Measurements from ENCODE around the gene ZSWIM4. TPM values are rescaled to one million over a fixed set of nuclear protein-coding genes. Genes with fewer than 3 reads are reported as not detected.

ZSWIM4 gene
- total and polyA plus RNA-seq, 2 of the 13 experiments (the other 11 are each of a cell fraction or from before 2014, with no cell fraction given): 0.33 to 0.86 TPM

DNA sequence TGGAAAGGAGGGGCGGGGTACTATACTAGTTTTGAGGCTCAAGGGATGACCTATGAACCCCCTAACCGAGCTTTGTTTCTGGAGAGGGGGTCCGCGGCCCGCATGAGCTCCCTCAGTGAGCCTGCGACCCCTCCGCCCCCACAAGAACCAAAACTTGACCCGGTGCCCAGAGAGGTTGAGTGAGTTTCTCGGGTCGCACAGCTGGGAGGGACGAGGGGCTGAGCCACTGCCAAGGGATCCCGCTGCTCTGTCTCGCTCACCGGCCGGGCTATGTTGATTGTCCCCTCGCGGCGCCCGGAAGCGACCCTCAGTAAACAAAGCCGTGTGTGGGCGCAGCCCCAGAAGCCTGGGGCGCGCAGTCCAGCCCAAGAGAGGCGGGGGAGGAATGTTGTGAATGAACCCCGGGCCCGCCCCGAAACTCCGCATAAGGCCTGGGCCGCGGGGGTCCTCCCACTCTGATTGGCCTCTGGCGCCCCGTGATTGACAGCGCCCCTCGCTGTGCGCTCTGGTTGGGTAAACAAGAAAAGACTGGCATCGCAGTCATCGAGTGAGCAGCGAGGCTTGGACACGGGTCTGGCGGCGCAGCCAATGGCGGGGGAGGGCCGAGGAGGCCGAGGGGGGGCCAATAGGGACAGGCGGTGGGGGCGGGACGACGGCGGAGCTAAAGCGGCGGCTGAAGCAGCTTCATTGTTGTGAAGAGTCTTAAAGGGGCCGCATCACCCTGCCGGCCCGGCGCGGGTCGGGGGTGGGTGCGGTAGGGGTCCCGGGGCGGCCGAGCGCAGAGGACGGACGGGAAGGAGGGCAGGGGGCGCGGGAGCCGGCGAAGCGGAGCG, at the start of gene ZSWIM4 (continued):
- TF ChIP-seq, protein P1, sequence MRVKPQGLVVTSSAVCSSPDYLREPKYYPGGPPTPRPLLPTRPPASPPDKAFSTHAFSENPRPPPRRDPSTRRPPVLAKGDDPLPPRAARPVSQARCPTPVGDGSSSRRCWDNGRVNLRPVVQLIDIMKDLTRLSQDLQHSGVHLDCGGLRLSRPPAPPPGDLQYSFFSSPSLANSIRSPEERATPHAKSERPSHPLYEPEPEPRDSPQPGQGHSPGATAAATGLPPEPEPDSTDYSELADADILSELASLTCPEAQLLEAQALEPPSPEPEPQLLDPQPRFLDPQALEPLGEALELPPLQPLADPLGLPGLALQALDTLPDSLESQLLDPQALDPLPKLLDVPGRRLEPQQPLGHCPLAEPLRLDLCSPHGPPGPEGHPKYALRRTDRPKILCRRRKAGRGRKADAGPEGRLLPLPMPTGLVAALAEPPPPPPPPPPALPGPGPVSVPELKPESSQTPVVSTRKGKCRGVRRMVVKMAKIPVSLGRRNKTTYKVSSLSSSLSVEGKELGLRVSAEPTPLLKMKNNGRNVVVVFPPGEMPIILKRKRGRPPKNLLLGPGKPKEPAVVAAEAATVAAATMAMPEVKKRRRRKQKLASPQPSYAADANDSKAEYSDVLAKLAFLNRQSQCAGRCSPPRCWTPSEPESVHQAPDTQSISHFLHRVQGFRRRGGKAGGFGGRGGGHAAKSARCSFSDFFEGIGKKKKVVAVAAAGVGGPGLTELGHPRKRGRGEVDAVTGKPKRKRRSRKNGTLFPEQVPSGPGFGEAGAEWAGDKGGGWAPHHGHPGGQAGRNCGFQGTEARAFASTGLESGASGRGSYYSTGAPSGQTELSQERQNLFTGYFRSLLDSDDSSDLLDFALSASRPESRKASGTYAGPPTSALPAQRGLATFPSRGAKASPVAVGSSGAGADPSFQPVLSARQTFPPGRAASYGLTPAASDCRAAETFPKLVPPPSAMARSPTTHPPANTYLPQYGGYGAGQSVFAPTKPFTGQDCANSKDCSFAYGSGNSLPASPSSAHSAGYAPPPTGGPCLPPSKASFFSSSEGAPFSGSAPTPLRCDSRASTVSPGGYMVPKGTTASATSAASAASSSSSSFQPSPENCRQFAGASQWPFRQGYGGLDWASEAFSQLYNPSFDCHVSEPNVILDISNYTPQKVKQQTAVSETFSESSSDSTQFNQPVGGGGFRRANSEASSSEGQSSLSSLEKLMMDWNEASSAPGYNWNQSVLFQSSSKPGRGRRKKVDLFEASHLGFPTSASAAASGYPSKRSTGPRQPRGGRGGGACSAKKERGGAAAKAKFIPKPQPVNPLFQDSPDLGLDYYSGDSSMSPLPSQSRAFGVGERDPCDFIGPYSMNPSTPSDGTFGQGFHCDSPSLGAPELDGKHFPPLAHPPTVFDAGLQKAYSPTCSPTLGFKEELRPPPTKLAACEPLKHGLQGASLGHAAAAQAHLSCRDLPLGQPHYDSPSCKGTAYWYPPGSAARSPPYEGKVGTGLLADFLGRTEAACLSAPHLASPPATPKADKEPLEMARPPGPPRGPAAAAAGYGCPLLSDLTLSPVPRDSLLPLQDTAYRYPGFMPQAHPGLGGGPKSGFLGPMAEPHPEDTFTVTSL (CRISPR knock-in tag; IDR thresholded peaks at IDR 0.05; ENCODE audit: borderline replicate concordance): no peak
- TF ChIP-seq ZNF883 (CRISPR knock-in tag; IDR thresholded peaks at IDR 0.05; ENCODE audit: not compliant biosample characterization) (peak; percentile 29), NFRKB (IDR thresholded peaks at IDR 0.05) (no peak), ZC3H13 (CRISPR knock-in tag; IDR thresholded peaks at IDR 0.05) (no peak), ZNF781 (CRISPR knock-in tag; IDR thresholded peaks at IDR 0.05; ENCODE audit: borderline replicate concordance, not compliant biosample characterization) (peak; percentile 27), MAZ (IDR thresholded peaks at IDR 0.05; ENCODE audit: borderline replicate concordance, low read depth, low read length) (peak; percentile 86; the same call in 1 of the 2 replicates), MAZ (CRISPR knock-in tag; IDR thresholded peaks at IDR 0.05; ENCODE audit: low read depth) (peak; percentile 81), NPAS2 (CRISPR knock-in tag; IDR thresholded peaks at IDR 0.05; ENCODE audit: borderline replicate concordance) (no peak), SP1 (IDR thresholded peaks at IDR 0.05) (no peak), SP1 (CRISPR knock-in tag; IDR thresholded peaks at IDR 0.05) (no peak; the same call in 1 of the 2 replicates), NR2F6 (IDR thresholded peaks at IDR 0.05) (0 out of 2 replicates have a peak, but pooled peaks have one; percentile 13), NR2F6 (CRISPR knock-in tag; IDR thresholded peaks at IDR 0.05) (peak; percentile 9; the same call in 1 of the 2 replicates), ZNF382 (CRISPR knock-in tag; IDR thresholded peaks at IDR 0.05; ENCODE audit: borderline replicate concordance) (no peak), SP2 (CRISPR knock-in tag; IDR thresholded peaks at IDR 0.05) (peak; percentile 98)
- TF ChIP-seq, protein P2, sequence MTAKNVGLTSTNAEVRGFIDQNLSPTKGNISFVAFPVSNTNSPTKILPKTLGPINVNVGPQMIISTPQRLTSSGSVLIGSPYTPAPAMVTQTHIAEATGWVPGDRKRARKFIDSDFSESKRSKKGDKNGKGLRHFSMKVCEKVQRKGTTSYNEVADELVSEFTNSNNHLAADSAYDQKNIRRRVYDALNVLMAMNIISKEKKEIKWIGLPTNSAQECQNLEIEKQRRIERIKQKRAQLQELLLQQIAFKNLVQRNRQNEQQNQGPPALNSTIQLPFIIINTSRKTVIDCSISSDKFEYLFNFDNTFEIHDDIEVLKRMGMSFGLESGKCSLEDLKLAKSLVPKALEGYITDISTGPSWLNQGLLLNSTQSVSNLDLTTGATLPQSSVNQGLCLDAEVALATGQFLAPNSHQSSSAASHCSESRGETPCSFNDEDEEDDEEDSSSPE (CRISPR knock-in tag; IDR thresholded peaks at IDR 0.05): peak; percentile 44; the same call in 1 of the 2 replicates
- TF ChIP-seq, protein P3, sequence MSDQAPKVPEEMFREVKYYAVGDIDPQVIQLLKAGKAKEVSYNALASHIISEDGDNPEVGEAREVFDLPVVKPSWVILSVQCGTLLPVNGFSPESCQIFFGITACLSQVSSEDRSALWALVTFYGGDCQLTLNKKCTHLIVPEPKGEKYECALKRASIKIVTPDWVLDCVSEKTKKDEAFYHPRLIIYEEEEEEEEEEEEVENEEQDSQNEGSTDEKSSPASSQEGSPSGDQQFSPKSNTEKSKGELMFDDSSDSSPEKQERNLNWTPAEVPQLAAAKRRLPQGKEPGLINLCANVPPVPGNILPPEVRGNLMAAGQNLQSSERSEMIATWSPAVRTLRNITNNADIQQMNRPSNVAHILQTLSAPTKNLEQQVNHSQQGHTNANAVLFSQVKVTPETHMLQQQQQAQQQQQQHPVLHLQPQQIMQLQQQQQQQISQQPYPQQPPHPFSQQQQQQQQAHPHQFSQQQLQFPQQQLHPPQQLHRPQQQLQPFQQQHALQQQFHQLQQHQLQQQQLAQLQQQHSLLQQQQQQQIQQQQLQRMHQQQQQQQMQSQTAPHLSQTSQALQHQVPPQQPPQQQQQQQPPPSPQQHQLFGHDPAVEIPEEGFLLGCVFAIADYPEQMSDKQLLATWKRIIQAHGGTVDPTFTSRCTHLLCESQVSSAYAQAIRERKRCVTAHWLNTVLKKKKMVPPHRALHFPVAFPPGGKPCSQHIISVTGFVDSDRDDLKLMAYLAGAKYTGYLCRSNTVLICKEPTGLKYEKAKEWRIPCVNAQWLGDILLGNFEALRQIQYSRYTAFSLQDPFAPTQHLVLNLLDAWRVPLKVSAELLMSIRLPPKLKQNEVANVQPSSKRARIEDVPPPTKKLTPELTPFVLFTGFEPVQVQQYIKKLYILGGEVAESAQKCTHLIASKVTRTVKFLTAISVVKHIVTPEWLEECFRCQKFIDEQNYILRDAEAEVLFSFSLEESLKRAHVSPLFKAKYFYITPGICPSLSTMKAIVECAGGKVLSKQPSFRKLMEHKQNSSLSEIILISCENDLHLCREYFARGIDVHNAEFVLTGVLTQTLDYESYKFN (CRISPR knock-in tag; conservative IDR thresholded peaks at IDR 0.05): peak; percentile 57
